Activated CD4-positive, alpha-beta T cell treated with anti-CD3 and anti-CD28 coated beads for 36 hours (primary cell): Measurements from ENCODE around the gene CYB5D1. TPM values are rescaled to one million over a fixed set of nuclear protein-coding genes. Genes with fewer than 3 reads are reported as not detected.

Experiments used
- ATAC-seq: fragments of 200-7000 bp; cut with Tn5 transposase; one replicate; pipeline ENCODE4 v1.10.0; 2021; ENCODE audit warnings: mild to moderate bottlenecking, moderate library complexity
- CTCF ChIA-PET: fragments of 350-600 bp; sonication (Branson Sonifier 250); formaldehyde crosslinking; loops from one replicate; lab custom pipeline; 2021; ENCODE audit warnings: antibody characterized with exemption; lab: Charles Lee
- POLR2A ChIA-PET: fragments of 350-600 bp; sonication (Branson Sonifier 250); formaldehyde crosslinking; loops from one replicate; lab custom pipeline; 2021; ENCODE audit warnings: antibody characterized with exemption, inconsistent platforms; lab: Charles Lee
- DNase-seq: peaks from one replicate; pipeline ENCODE4 v3.0.0-alpha.2; 2020
- H3K27ac Mint-ChIP-seq: one replicate; pipeline ENCODE4 v1.8.0; 2021; ENCODE audit warnings: mixed read lengths
- H3K27me3 Mint-ChIP-seq: one replicate; pipeline ENCODE4 v1.8.0; 2021; ENCODE audit warnings: mixed read lengths
- H3K36me3 Mint-ChIP-seq: one replicate; pipeline ENCODE4 v1.8.0; 2021; ENCODE audit warnings: low read depth, mixed read lengths
- H3K4me1 Mint-ChIP-seq: one replicate; pipeline ENCODE4 v1.8.0; 2021; ENCODE audit warnings: mixed read lengths
- H3K4me3 Mint-ChIP-seq: one replicate; pipeline ENCODE4 v1.8.0; 2021; ENCODE audit warnings: mild to moderate bottlenecking, moderate library complexity, mixed read lengths
- H3K9me3 Mint-ChIP-seq: one replicate; pipeline ENCODE4 v1.8.0; 2021; ENCODE audit warnings: low read depth, mixed read lengths
- intact Hi-C, 2 experiments: fragments of 100-400 bp; cut with DNase I in 1 of 2; cut with micrococcal nuclease in 1 of 2; formaldehyde crosslinking; loops; one replicate each; pipeline versions ENCODE4 v1.14.2 to v1.15.1; 2022 to 2024; cut with DNase I, micrococcal nuclease
- total RNA-seq, 2 experiments: library from RNA; stranded (reverse); gene quantifications; one replicate each; pipeline ENCODE4 v1.2.3, GENCODE V29; 2021

Gene CYB5D1
- total RNA-seq, 2 experiments from 2014 or later = 12.5 to 12.6 TPM

GRCh38 chr17:7820231-7820630 lies 37.6 kb upstream of the CYB5D1 start:
- Mint-ChIP-seq H3K9me3 (no peaks in the 10 kb centered on the region), H3K27me3 (no peaks in the 10 kb centered on the region), H3K4me1 (peaks cover 3% of the 10 kb centered on the region), H3K4me3 (no peak overlapping the region), H3K27ac (no peak overlapping the region), H3K36me3 (no peaks in the 10 kb centered on the region)
- POLR2A ChIA-PET = no interaction called here
- intact Hi-C loops = loop anchor here in 1 of 2 experiments (5.0 kb wide), 2 partner anchors 78 to 237 kb away; no protein-coding TSS in a partner anchor
- no peak for ATAC-seq
- DNase-seq = no peak
- CTCF ChIA-PET = interaction anchor here (0.6 to 3.1 kb wide), 6 partner anchors 13 to 208 kb away, joined by 3 to 15 read pairs (median 4); partner anchors contain the start of genes CYB5D1, KDM6B, NAA38 and RNF227

- CTCF ChIA-PET = interaction anchor here (1.3 to 3.1 kb wide), 5 partner anchors 11 to 219 kb away, joined by 3 to 15 read pairs (median 5); partner anchors contain the start of genes KDM6B and RNF227
- no peak for ATAC-seq
- H3K27me3 Mint-ChIP-seq = no peaks in the 10 kb centered on the region
- H3K4me1 Mint-ChIP-seq = peaks cover 3% of the 10 kb centered on the region
- H3K4me3 Mint-ChIP-seq = no peak overlapping the region
- DNase-seq = no peak
- peak overlapping the region; percentile 26 for H3K27ac Mint-ChIP-seq
- intact Hi-C loops = loop anchor here (1.0 to 5.0 kb wide), 6 partner anchors 29 to 235 kb away; no protein-coding TSS in a partner anchor
- H3K36me3 Mint-ChIP-seq = no peaks in the 10 kb centered on the region
- H3K9me3 Mint-ChIP-seq = no peaks in the 10 kb centered on the region
- POLR2A ChIA-PET = no interaction called here
These were observed 35.7 kb upstream of the CYB5D1 start for GRCh38 chr17:7822126-7822525.

- ATAC-seq (no peak), DNase-seq (no peak)
- intact Hi-C loops = loop anchor here (2.0 to 5.0 kb wide), 3 partner anchors 81 to 234 kb away; no protein-coding TSS in a partner anchor
- no peaks in the 10 kb centered on the region for H3K27me3 Mint-ChIP-seq
- H3K27ac Mint-ChIP-seq = no peak overlapping the region
- no peaks in the 10 kb centered on the region for H3K36me3 Mint-ChIP-seq
- no peaks in the 10 kb centered on the region for H3K9me3 Mint-ChIP-seq
- H3K4me1 Mint-ChIP-seq = peaks cover 3% of the 10 kb centered on the region
- CTCF ChIA-PET = interaction anchor here (0.7 to 3.1 kb wide), 8 partner anchors 9 to 223 kb away, joined by 3 to 15 read pairs (median 3); partner anchors contain the start of gene KDM6B
- H3K4me3 Mint-ChIP-seq = no peak overlapping the region
- POLR2A ChIA-PET = no interaction called here
These were observed 34.2 kb upstream of the CYB5D1 start for GRCh38 chr17:7823581-7824001.

DNA sequence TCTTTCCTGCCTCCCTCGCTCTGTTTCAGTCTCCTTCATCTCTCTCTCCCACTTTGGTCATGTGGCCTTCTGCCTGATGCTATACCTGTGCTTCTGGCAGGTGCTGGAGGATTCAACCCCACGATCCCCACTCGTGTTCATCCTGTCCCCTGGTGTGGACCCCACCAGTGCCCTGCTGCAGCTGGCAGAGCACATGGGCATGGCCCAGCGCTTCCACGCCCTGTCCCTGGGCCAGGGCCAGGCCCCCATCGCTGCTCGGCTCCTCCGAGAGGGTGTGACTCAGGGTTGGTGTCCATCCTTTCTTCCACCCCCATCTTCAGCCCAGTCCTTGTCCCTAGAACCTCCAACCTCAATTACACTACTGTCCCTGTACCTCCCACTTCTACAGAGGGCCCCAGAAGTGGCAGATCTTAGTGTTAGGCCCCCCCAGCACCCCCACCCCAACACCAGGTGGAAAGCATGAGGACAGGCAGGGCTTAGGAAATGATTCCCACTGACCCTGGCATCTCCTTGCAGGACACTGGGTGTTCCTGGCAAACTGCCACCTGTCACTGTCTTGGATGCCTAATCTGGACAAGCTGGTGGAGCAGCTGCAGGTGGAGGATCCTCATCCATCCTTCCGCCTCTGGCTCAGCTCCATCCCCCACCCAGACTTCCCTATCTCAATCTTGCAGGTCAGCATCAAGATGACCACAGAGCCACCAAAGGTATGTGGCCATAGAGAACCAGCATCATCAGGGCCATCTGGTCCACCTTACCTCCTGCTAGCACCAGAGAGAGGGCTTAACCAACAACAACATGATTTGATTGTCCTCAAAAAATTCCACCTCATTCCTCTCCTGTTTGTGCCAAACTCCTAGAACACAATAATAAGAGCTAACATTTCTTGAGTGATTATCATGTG lies 33.5 kb upstream of the CYB5D1 start:
- POLR2A ChIA-PET = interaction anchor here (0.6 kb wide), 1 partner anchor 236 kb away, joined by 4 read pairs; no protein-coding TSS in a partner anchor
- Mint-ChIP-seq H3K4me3 (no peak overlapping the region), H3K36me3 (no peaks in the 10 kb centered on the region), H3K9me3 (no peaks in the 10 kb centered on the region), H3K27me3 (no peaks in the 10 kb centered on the region), H3K4me1 (peaks cover 3% of the 10 kb centered on the region), H3K27ac (no peak overlapping the region)
- no peak for ATAC-seq
- DNase-seq = no peak
- intact Hi-C loops = loop anchor here in 1 of 2 experiments (5.0 kb wide), 2 partner anchors 82 to 233 kb away; no protein-coding TSS in a partner anchor
- CTCF ChIA-PET = interaction anchor here (0.6 to 2.6 kb wide), 18 partner anchors 10 to 237 kb away, joined by 3 to 16 read pairs (median 5); partner anchors contain the start of genes CNTROB, KDM6B and TRAPPC1

DNA sequence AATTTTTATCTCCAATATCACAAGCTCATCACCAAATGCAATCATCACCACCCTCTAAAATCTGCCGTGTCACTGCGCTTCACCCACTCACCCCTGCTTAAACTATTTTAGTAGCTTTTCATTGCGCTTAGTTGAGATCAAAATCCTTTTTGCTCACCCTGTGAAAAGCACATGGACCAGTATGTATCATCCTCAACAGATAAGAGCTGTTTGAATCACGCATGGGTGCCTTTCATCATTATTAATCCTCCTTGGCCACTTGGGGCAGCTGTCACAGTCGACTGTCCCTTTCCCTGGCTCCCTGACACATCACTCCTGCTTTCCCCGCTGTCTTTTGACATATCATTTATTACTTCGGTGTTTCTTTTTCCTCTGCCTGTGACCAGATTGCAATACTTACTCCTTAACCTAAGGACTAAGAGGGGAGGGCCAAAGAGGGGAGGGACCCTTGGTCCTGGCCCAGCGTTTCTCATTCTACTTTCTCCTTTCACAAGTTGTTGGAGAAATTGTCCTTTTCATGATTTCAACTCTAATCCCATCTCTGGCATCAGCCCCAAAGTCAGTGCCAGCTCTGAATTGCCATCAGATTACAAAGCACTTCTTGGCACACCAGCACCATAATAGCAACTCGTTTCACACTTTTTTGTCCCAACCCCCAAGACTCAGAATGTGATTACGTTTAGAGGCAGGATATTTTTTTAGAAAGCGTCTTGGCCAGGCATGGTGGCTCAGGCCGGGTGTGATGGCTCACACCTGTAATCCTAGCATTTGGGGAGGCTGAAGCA lies 32.4 kb upstream of the CYB5D1 start:
- intact Hi-C loops = no loop called here
- ChIA-PET POLR2A (interaction anchor here (0.6 kb wide), 1 partner anchor 235 kb away, joined by 4 read pairs; no protein-coding TSS in a partner anchor), CTCF (interaction anchor here (0.6 to 2.6 kb wide), 20 partner anchors 9 to 236 kb away, joined by 3 to 16 read pairs (median 5); partner anchors contain the start of genes CNTROB, KDM6B and TRAPPC1)
- Mint-ChIP-seq H3K4me3 (no peak overlapping the region), H3K27me3 (no peaks in the 10 kb centered on the region), H3K36me3 (no peaks in the 10 kb centered on the region), H3K9me3 (no peaks in the 10 kb centered on the region), H3K4me1 (peaks cover 3% of the 10 kb centered on the region), H3K27ac (no peak overlapping the region)
- no peak for DNase-seq
- peak; percentile 72 for ATAC-seq

DNA sequence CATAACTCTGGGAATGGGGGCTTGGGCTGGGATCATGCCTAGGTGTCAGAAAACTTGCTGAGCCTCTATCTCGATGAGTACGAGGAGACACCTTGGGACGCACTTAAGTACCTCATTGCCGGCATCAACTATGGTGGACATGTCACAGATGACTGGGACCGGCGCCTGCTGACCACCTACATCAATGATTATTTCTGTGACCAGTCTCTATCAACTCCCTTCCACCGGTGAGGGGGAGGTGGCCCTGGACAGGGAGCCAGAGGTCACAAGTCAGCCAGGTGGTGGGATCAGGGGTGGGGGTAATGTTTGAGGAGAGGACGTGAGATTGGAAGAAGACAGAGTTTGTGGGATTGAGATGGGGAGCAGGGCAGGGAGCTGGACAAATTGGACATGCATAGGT lies 27.2 kb upstream of the CYB5D1 start:
- DNase-seq (no peak), ATAC-seq (no peak)
- CTCF ChIA-PET = interaction anchor here (0.6 to 1.1 kb wide), 3 partner anchors 27 to 189 kb away, joined by 3 to 4 read pairs (median 4); partner anchors contain the start of genes CYB5D1 and NAA38
- H3K4me3 Mint-ChIP-seq = no peak overlapping the region
- no peaks in the 10 kb centered on the region for H3K9me3 Mint-ChIP-seq
- POLR2A ChIA-PET = no interaction called here
- H3K36me3 Mint-ChIP-seq = no peaks in the 10 kb centered on the region
- H3K4me1 Mint-ChIP-seq = peaks cover 6% of the 10 kb centered on the region
- H3K27ac Mint-ChIP-seq = no peak overlapping the region
- intact Hi-C loops = no loop called here
- H3K27me3 Mint-ChIP-seq = no peaks in the 10 kb centered on the region

DNA sequence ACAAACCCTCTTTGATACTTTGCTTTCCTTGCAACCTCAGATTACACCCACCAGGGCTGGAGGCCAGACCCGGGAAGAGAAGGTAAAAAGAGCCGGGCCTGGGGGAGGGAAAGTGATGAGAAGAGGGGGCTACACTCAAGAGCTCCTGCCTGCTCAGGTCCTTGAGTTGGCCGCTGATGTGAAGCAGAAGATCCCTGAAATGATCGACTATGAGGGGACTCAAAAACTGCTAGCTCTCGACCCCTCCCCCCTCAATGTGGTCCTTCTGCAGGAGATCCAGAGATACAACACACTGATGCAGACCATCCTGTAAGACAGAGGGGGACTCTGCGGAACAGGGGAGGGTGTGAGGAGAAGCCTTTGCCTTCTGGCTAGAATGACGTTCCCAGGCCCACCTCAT lies 26.6 kb upstream of the CYB5D1 start:
- H3K9me3 Mint-ChIP-seq = no peaks in the 10 kb centered on the region
- H3K4me1 Mint-ChIP-seq = peaks cover 8% of the 10 kb centered on the region
- no peaks in the 10 kb centered on the region for H3K27me3 Mint-ChIP-seq
- CTCF ChIA-PET = interaction anchor here (1.1 to 2.7 kb wide), 4 partner anchors 12 to 187 kb away, joined by 3 to 11 read pairs (median 4); partner anchors contain the start of genes CYB5D1 and NAA38
- POLR2A ChIA-PET = interaction anchor here (1.0 kb wide), 1 partner anchor 26 kb away, joined by 3 read pairs; the partner anchor contains the start of gene NAA38
- DNase-seq (no peak), ATAC-seq (no peak)
- no peak overlapping the region for H3K27ac Mint-ChIP-seq
- H3K36me3 Mint-ChIP-seq = no peaks in the 10 kb centered on the region
- no peak overlapping the region for H3K4me3 Mint-ChIP-seq
- intact Hi-C loops = no loop called here

- DNase-seq (no peak), ATAC-seq (no peak)
- Mint-ChIP-seq H3K27me3 (no peaks in the 10 kb centered on the region), H3K36me3 (no peaks in the 10 kb centered on the region), H3K4me3 (no peak overlapping the region), H3K4me1 (peaks cover 18% of the 10 kb centered on the region), H3K9me3 (no peaks in the 10 kb centered on the region), H3K27ac (no peak overlapping the region)
- CTCF ChIA-PET = interaction anchor here (1.1 to 2.7 kb wide), 4 partner anchors 10 to 158 kb away, joined by 3 to 15 read pairs (median 7); no protein-coding TSS in a partner anchor
- POLR2A ChIA-PET = interaction anchor here (1.0 kb wide), 1 partner anchor 25 kb away, joined by 3 read pairs; the partner anchor contains the start of gene NAA38
- intact Hi-C loops = no loop called here
These were observed 25.4 kb upstream of the CYB5D1 start for GRCh38 chr17:7832431-7832830.

- DNase-seq (no peak), ATAC-seq (no peak)
- ChIA-PET CTCF (interaction anchor here (0.6 to 3.3 kb wide), 10 partner anchors 8 to 157 kb away, joined by 3 to 20 read pairs (median 9); partner anchors contain the start of gene NAA38), POLR2A (interaction anchor here (0.6 to 1.4 kb wide), 4 partner anchors 11 to 99 kb away, joined by 3 to 5 read pairs (median 4); partner anchors contain the start of genes CNTROB, CYB5D1, NAA38 and TRAPPC1)
- Mint-ChIP-seq H3K9me3 (no peaks in the 10 kb centered on the region), H3K4me3 (peak overlapping the region; percentile 93), H3K4me1 (peaks cover 23% of the 10 kb centered on the region), H3K27ac (no peak overlapping the region), H3K27me3 (no peaks in the 10 kb centered on the region), H3K36me3 (no peaks in the 10 kb centered on the region)
- intact Hi-C loops = no loop called here
These were observed 24.6 kb upstream of the CYB5D1 start for GRCh38 chr17:7833011-7833794.
